HG03442 (cell line): ENCODE data around the gene PDSS1.

Experiments
- ATAC-seq: cut with Tn5 transposase; IDR thresholded peaks from one replicate; pipeline ENCODE4 v1.9.1; 2021; ENCODE audit warnings: mild to moderate bottlenecking, moderate library complexity; ENCODE audit not compliant: unreplicated experiment

PDSS1 gene

GRCh38 chr10:26698909-26699308 lies 1.4 kb downstream of the PDSS1 start:
- no peak for ATAC-seq

- ATAC-seq: no peak
These were observed 2.1 kb downstream of the PDSS1 start for GRCh38 chr10:26699631-26700030.

DNA sequence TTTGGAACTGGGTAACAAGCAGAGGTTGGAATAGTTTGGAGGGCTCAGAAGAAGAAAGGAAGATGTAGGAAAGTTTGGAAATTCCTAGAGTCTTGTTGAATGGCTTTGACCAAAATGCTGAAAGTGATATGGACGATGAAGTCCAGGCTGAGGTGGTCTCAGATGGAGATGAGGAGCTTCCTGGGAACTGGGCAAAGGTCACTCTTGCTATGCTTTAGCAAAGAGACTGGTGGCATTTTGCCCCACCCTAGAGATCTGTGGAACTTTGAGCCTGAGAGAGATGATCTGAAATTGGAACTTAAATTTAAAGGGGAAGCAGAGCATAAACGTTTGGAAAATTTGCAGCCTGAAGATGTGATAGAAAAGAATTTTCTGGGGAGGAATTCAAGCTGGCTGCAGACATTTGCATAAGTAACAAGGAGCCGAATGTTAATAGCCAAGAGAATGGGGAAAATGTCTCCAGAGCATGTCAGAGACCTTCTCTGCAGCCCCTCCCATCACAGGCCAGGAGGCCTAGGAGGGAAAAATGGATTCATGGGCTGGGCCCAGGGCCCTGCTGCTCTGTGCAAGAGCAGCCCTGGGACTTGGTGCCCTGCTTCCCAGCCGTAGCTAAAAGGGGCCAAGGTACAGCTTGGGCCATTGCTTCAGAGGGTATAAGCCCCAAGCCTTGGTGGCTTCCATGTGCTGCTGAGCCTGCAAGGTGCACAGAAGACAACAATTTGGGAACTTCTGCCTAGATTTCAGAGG lies 3.6 kb downstream of the PDSS1 start:
- no peak for ATAC-seq

GRCh38 chr10:26703096-26703495 lies 5.6 kb downstream of the PDSS1 start:
- ATAC-seq: no peak

DNA sequence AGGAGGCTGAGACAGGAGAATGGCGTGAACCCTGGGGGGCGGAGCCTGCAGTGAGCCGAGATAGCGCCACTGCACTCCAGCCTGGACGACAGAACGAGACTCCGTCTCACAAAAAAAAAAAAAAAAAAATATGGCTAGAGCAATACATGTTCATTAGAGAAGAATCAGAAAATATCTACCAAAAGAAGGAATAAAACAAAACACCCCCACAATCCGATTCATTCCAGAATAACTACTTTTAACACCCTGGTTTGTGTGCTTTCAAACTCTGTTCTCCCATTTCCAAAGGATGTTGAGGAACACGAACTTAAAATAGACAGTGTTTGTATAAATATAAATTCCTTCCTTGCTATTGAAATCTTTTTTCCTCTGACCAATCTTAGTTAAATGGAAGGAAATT lies 6.5 kb downstream of the PDSS1 start:
- no peak for ATAC-seq

GRCh38 chr10:26706206-26706605 lies 8.7 kb downstream of the PDSS1 start:
- ATAC-seq: no peak

- ATAC-seq: no peak
These were observed 9.4 kb downstream of the PDSS1 start for GRCh38 chr10:26706936-26707335.

- no peak for ATAC-seq
These were observed 13.8 kb downstream of the PDSS1 start for GRCh38 chr10:26711324-26711723.

DNA sequence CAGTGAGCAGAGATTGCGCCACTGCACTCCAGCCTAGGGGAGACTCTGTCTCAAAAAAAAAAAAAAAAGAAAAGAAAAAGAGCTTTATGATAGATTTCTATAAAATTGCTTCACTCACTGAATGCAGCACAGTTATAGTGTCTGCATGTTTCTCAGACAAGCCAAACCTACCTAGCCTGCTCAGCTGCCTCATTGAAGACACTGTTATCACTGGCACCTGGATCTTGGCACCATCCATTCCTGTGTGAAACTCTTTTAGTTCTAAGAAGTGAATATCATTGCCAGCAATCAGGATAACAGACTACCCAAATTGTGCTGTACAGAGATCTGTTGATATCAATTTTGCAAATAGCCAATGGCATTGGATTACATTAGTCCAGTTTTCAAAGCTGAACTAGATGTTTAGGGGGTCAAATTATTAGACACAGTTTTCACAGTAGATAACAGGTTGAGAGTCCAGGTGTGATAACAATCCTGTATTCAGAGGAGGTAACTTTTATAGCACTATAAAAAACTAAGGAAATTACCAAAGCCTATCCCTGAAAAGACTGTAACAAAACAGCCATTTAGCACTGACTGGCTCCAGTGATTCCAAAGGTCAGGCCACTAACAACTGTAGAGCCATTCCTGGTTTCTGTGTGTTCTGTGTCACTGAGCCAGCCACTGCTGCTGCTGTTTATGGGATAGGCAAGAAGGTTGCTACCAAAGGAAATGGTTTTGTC lies 17.1 kb downstream of the PDSS1 start:
- ATAC-seq: no peak

DNA sequence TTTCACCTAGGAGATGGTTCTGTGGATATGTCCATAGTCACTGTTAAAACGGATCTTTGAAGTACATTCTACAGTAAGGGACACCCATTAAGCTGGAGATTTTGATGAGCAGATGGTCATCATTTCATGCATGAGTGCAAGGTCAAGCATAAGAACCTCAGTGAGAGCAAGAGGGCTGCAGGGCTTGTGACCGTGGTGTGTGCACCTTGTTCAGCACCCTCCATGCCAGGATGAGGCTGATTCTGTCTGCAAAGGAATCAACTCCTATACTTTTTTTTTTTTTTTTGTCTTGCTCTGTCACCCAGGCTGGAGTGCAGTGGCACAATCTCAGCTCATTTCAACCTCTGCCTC lies 17.6 kb downstream of the PDSS1 start:
- no peak for ATAC-seq

GRCh38 chr10:26717476-26717875 lies 20.0 kb downstream of the PDSS1 start:
- ATAC-seq: no peak

GRCh38 chr10:26721561-26721960 lies 24.1 kb downstream of the PDSS1 start:
- no peak for ATAC-seq

GRCh38 chr10:26723016-26723415 lies 25.5 kb downstream of the PDSS1 start:
- ATAC-seq: no peak

GRCh38 chr10:26725837-26726727 lies 28.6 kb downstream of the PDSS1 start:
- no peak for ATAC-seq

GRCh38 chr10:26727005-26727404 lies 29.5 kb downstream of the PDSS1 start:
- ATAC-seq: no peak

DNA sequence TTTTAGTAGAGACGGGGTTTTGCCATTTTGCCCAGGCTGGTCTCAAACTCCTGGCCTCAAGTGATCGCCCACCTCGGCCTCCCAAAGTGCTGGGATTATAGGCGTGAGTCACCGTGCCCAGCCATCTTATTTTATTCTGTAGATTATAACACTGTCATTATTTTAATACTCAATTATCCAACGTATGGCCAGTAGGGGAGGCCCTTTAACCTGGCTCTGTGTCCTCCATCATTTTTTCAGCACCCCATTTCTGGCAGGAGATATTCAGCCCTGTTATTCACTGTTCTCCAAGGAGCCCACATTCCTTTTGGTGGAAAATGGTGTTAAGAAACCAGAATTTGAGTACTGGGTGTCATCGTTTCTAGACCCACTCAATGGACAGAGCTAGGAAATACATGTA lies 31.5 kb downstream of the PDSS1 start:
- ATAC-seq: no peak

DNA sequence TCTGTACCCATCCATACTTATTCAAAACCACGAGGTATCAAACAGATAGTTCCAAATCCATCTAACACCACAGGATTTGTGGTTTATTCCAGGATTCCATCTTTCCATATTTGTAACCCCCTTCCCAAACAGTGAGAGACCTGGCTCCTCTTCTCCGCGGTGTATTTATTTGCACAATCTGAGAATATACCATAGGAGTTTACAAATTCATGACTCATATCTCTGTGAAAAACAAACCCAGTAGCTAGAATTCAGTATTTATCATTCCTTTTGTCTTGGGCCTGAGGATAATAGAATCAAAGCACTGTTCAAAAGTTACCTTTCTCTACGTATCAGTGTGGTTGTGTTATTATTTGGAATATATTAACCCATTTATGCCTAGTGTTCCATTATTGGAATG lies 31.9 kb downstream of the PDSS1 start:
- no peak for ATAC-seq

DNA sequence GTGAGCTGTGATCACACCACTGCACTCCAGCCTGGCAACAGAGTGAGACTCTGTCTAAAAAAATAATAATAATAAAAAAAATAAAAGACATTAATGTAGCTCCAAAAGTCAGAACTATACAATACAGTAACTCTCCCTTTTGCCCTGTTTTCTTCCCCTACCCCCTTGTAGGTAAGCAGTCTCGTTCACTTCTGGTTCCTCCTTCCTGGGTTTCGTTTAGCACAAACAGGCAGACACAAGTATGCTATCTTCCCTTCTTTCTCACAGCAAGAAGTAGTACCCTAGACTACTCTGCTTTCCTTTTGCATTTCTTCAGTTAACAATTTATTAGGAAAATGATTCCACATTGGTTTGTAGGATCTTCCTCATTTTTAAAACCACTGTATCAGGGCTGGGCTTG lies 33.1 kb downstream of the PDSS1 start:
- no peak for ATAC-seq

DNA sequence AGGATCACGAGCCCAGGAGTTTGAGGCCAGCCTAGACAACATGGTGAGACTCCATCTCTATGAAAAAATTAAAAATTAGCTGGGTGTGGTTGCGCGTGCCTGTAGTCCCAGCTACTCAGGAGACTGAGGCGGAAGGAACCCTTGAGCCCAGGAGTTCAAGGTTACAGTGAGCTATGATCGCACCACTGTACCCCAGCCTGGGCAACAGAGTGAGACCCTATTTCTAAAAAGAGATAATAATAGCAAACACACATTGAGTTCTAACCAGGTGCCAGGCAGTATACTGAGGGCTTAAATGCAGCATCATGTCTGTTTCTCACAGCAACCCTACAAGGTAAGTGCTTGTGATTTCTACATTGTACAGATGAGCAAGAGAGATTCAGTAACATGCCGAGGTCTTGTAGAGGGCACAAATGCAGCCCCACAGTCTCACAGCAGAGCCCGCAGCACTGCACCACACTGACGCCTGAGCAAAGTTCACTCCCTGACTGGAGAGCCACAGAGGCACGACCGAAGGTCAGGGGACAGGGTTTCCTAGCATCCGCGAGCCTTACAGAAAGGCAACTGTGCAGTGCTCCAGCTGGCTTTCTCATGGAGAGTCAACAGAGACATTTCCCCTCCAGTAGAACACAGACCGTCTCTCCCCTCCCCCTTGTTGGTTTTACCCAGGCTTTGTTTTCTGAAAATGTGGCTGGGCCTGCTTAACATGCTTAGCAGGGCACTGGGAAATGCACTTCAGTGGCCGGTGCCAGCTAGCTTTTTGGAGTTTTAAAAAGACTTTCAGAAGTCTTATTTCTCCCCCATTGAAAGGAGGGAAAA lies 36.5 kb downstream of the PDSS1 start:
- no peak for ATAC-seq

DNA sequence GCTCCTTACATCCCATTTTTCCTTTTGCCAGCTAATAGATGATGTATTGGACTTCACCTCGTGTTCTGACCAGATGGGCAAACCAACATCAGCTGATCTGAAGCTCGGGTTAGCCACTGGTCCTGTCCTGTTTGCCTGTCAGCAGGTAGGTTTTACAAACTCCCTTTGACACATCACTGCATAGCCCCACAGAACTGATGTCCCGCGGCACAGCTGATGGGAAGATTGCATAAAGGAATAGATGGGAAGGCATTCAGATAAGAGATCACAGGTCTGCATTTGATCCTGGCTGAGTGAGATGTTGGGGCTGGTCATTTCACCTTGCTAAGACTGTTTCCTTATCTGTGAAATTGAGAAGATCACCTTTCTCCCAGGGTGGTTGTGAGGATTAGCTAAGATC lies 37.9 kb downstream of the PDSS1 start:
- no peak for ATAC-seq

- peak; percentile 79 for ATAC-seq
These were observed 40.2 kb downstream of the PDSS1 start for GRCh38 chr10:26737730-26738129.
